Aorta (tissue), 5 donors: ENCODE results near the gene TTLL11. TPM values are rescaled to one million over a fixed set of nuclear protein-coding genes. Genes with fewer than 3 reads are reported as not detected.

ENCODE experiments used
- ATAC-seq: fragments of 200-7000 bp; cut with Tn5 transposase; one replicate; pipeline ENCODE4 v1.9.1; 2022; ENCODE audit warnings: moderate library complexity; ENCODE audit not compliant: low FRiP score
- DNase-seq, 2 donors: peaks; one replicate each; pipeline ENCODE4 v3.0.0-alpha.2; 2020
- H3K27ac ChIP-seq, 2 donors: one replicate each; pipeline ENCODE4 v1.5.1; 2013; ENCODE audit warnings: low read length in 2 of 2, mild to moderate bottlenecking in 2 of 2, moderate library complexity in 2 of 2, control low read depth in 1 of 2, inconsistent platforms in 1 of 2, low read depth in 1 of 2
- H3K27me3 ChIP-seq, 2 donors: one replicate each; pipeline ENCODE4 v1.6.1; 2013; ENCODE audit warnings: control low read depth in 1 of 2, low read length in 1 of 2, mild to moderate bottlenecking in 1 of 2, moderate library complexity in 1 of 2; ENCODE audit not compliant: insufficient read depth in 2 of 2, control insufficient read depth in 1 of 2
- H3K36me3 ChIP-seq, 2 donors: one replicate each; pipeline ENCODE4 v1.6.1; 2013; ENCODE audit warnings: control low read depth in 1 of 2, low read length in 1 of 2, mild to moderate bottlenecking in 1 of 2; ENCODE audit not compliant: insufficient read depth in 2 of 2, control insufficient read depth in 1 of 2
- H3K4me1 ChIP-seq, 2 donors: one replicate each; pipeline ENCODE4 v1.6.1; 2013; ENCODE audit warnings: low read length in 2 of 2, control low read depth in 1 of 2, mild to moderate bottlenecking in 1 of 2, moderate library complexity in 1 of 2; ENCODE audit not compliant: insufficient read depth in 2 of 2, control insufficient read depth in 1 of 2
- H3K4me3 ChIP-seq, 2 donors: one replicate each; pipeline ENCODE4 v1.5.1; 2013; ENCODE audit warnings: low read length in 2 of 2, control low read depth in 1 of 2, mild to moderate bottlenecking in 1 of 2
- H3K9me3 ChIP-seq: one replicate; pipeline ENCODE4 v1.6.1; 2013; ENCODE audit warnings: mild to moderate bottlenecking, low read length; ENCODE audit not compliant: control insufficient read depth
- WGBS, 2 donors: extraction: QIAGEN DNeasy Blood & Tissue Kit; methylation state at CpG; one replicate each; pipeline ENCODE4 v1.1.7; 2013; 5-methylcytosine and 5-hydroxymethylcytosine counted together
- intact Hi-C, 2 donors: fragments of 100-400 bp; cut with DNase I; formaldehyde crosslinking; loops; one replicate each; pipeline versions ENCODE4 v1.14.2 to v1.15.0; 2022
- polyA plus RNA-seq, 2 donors: library from polyadenylated mRNA; stranded (reverse); fragments of 200-250 nt; gene quantifications; one replicate each; pipeline ENCODE4 v1.2.3, GENCODE V29; 2013
- total RNA-seq, 2 donors: library from RNA; stranded (reverse); fragmentation: NEBNext Ultra II Directional; extraction: Animal tissue kit (Norgen Biotek cat#: 25700); gene quantifications; one replicate each; pipeline ENCODE4 v1.2.1, GENCODE V29; 2021
- donor health status: healthy with polysubstance abuse.
- donor health status: Bipolar disorder and iron deficiency.
- donor health status: DM: no; HTN: no; CAD: no.
- donor health status: DM: no; HTN: no; CAD: no.
- donor health status: DM: yes; HTN: yes; CAD: no.

TTLL11 gene
- total and polyA plus RNA-seq, 4 donors: 7.7 to 31.4 (median 18.3) TPM

DNA sequence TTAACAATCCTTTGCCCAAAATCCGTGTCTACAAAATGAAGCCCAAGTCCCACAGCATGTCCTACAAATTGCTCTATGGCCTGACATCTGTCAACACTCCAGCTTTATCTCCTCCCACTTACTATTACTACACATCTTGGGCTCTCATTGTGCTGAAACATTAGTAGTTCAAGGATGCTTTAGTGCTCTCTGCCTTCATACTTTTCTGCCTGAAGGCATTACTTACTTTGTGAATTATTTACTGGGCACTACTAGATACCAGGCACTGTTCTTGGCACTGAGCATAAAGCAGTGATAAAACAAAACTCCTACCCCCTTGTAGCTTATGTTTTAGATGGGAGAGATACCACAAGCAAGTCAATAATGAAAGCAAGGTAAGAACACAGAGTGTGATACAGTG lies 113.4 kb downstream of the TTLL11 start:
- Histone ChIP-seq H3K27ac (no peak overlapping the region), H3K4me1 (peaks cover 1 to 12% of the 10 kb centered on the region in 2 donors), H3K4me3 (no peak overlapping the region), H3K9me3 (no peaks in the 10 kb centered on the region), H3K36me3 (no peaks in the 10 kb centered on the region), H3K27me3 (no peaks in the 10 kb centered on the region)
- DNase-seq (no peak), ATAC-seq (no peak)
- intact Hi-C loops: loop anchor here in 1 of 2 donors (10.0 kb wide), 1 partner anchor 235 kb away; no protein-coding TSS in a partner anchor
- 55 to 72% methylated on average over 1 of the region's 1 CpG for WGBS, 2 donors

DNA sequence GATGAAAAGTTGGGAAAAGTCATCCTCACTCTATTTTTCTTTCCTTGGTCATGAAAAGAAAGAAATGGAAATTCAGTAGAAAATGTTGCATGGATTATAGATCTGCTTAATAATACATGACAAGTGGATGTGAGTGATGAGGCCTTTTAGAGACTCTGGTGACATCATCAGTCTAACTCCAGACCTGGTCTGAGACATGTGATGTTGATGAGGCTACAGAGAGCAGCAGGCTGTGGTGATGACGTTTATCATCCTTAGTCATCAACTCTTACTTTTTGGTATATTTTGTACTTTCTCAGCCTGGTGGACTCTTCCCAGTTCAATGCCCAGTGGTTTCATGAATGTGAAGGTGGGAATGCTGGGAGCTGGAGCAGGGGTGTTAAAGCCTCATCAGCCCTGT lies 116.4 kb downstream of the TTLL11 start:
- Histone ChIP-seq H3K4me1 (peaks cover 0 to 1% of the 10 kb centered on the region in 2 donors), H3K4me3 (no peak overlapping the region), H3K27ac (no peak overlapping the region), H3K36me3 (no peaks in the 10 kb centered on the region), H3K9me3 (no peaks in the 10 kb centered on the region), H3K27me3 (no peaks in the 10 kb centered on the region)
- DNase-seq (no peak), ATAC-seq (no peak)
- WGBS, 2 donors: 61 to 62% methylated on average over 1 of the region's 1 CpG
- intact Hi-C loops: no loop called here

DNA sequence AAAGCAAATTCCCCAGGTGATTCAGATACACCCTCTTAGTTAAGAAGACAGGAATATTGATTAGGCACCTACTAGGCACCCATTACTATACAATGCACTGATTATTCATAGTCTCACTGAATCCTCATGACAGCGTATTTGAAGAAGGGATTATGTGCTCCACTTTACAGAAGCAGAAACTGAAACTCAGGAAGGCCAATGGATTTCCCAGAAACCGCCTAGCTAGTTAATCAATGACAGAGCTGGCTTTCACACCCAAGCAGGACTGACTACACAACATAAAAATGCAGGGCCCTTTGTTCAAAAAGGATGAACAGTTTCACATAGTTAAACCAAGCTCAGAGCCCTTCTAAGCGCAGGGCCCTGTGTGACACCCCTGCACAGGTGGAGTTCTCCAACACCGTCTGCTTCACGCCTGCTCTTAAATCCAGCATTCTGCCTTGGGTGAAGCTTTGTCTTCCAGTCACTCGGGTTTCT lies 117.3 kb downstream of the TTLL11 start:
- Histone ChIP-seq H3K36me3 (no peaks in the 10 kb centered on the region), H3K9me3 (no peaks in the 10 kb centered on the region), H3K27me3 (no peaks in the 10 kb centered on the region), H3K4me3 (no peak overlapping the region), H3K27ac (no peak overlapping the region), H3K4me1 (peaks cover 0 to 1% of the 10 kb centered on the region in 2 donors)
- ATAC-seq (no peak), DNase-seq (no peak)
- 95% methylated on average over 6 of the region's 6 CpGs for WGBS, 2 donors
- intact Hi-C loops: no loop called here

DNA sequence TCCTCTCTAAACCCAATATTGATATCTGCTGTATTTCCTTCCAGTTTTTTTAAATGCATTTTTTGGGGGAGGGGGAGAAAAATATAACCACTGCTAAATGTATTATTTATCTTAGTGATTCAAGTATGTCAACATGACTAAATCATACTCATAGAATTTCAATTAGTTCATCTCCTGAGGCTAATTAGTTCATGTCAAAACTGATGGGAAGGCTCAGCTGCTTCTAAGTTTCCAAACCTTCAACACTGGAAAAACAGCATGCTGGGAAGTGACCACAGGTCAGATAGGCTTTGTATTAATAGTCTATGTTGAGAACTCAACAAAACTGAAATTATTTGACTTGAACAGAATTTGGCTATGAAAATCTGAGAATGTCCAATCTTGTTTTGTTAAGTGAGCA lies 118.7 kb downstream of the TTLL11 start:
- Histone ChIP-seq H3K9me3 (no peaks in the 10 kb centered on the region), H3K4me1 (no peaks in the 10 kb centered on the region), H3K36me3 (no peaks in the 10 kb centered on the region), H3K4me3 (no peak overlapping the region), H3K27ac (no peak overlapping the region), H3K27me3 (no peaks in the 10 kb centered on the region)
- intact Hi-C loops: no loop called here
- ATAC-seq (no peak), DNase-seq (no peak)

DNA sequence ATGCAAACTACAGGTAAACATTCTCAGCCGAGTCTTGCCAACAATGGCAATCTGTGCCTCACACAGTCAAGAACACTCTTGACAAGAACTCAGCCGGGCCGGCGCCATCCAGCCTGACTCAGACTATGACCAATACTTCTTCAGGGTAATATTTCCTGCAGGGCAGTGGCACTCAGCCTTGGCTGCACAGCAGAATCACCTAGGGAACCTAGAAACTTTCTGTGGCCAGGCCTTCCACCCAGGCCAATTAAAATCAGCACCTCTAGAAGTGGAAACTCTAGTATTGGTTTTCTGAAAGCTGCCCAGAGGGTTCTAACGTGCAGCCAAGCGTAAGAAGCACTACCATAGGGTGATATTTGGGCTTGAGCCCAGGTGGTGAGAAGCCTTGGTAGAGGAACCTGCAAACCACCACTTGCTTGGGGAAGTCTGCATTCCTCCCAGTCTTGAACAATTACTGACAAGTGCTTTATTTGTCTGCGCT lies 120.6 kb downstream of the TTLL11 start:
- Histone ChIP-seq H3K27me3 (no peaks in the 10 kb centered on the region), H3K4me1 (no peaks in the 10 kb centered on the region), H3K27ac (peak overlapping the region in 1 of 2 donors; percentile 57), H3K9me3 (no peaks in the 10 kb centered on the region), H3K36me3 (no peaks in the 10 kb centered on the region), H3K4me3 (no peak overlapping the region)
- WGBS, 2 donors: 41 to 46% methylated on average over 7 of the region's 7 CpGs
- intact Hi-C loops: no loop called here
- ATAC-seq (no peak), DNase-seq (peak; percentile 64 to 81)

DNA sequence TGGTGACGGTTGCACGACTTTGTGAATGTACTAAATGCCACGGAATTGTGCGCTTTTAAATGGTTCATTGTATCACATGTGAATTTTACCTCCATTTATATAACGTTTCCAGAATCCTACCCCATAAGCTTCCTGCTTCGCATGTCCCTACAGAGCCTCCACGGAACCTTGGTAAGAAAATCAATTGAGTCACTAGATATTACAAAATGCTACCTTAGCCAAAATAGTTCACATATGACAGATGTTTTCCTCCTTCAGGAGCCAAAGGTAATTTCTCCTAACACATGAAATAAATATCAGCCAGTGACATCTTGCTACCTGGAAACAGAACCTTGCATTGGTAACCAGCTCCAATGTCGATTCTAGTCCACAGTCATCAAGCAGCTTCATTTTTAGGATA lies 125.1 kb downstream of the TTLL11 start:
- H3K27ac ChIP-seq: no peak overlapping the region
- H3K36me3 ChIP-seq: no peaks in the 10 kb centered on the region
- ATAC-seq: no peak
- H3K27me3 ChIP-seq: no peaks in the 10 kb centered on the region
- intact Hi-C loops: no loop called here
- H3K4me1 ChIP-seq: peaks cover 0 to 2% of the 10 kb centered on the region in 2 donors
- no peaks in the 10 kb centered on the region for H3K9me3 ChIP-seq
- WGBS, 2 donors: 96 to 97% methylated on average over 8 of the region's 8 CpGs
- no peak for DNase-seq
- no peak overlapping the region for H3K4me3 ChIP-seq

DNA sequence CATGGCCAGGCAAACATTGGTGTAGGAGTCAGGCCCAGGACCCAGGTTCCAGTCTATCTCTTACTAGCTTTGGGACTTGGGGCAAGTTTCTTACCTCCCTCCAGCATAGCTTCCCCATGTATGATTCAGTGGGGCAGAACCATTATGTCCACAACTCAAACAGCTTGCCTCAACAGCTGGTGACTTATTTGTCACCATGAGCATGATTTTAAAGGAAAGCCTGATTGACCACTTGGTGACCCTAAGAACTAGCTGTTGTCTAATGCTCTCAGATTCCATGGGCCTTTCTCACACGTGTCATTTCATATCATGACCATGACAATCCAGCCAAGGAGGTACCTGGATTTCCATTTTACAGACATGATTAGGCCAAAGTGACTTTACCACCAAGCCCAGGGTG lies 126.4 kb downstream of the TTLL11 start:
- no peak for ATAC-seq
- DNase-seq: no peak
- intact Hi-C loops: no loop called here
- Histone ChIP-seq H3K4me1 (peaks cover 0 to 2% of the 10 kb centered on the region in 2 donors), H3K27me3 (no peaks in the 10 kb centered on the region), H3K4me3 (no peak overlapping the region), H3K36me3 (no peaks in the 10 kb centered on the region), H3K27ac (no peak overlapping the region), H3K9me3 (no peaks in the 10 kb centered on the region)
- 83 to 92% methylated on average over 1 of the region's 1 CpG for WGBS, 2 donors

DNA sequence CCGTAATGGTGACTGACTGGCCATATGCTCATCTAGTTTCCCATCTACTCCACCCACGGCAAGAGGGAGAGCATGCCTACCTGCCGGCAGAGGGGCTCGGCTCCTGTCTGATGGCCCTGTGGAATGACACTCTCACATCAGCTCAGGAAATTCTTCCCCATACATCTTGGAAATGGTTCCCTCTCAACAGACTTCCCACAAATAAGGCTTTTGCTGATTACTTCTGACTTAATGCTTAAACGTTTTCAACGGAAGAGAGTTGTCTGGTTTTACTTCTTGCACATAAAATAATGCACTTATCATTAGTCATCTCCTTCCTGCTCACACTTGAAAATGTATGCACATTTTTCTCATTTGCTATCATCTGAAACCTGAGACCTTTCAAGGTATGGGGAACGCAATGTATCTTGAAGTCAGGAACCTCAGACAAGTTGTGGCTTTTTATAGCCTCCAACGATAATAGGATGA lies 129.5 kb downstream of the TTLL11 start:
- 83 to 84% methylated on average over 8 of the region's 8 CpGs for WGBS, 2 donors
- H3K9me3 ChIP-seq: no peaks in the 10 kb centered on the region
- H3K4me3 ChIP-seq: no peak overlapping the region
- H3K27ac ChIP-seq: no peak overlapping the region
- no peaks in the 10 kb centered on the region for H3K27me3 ChIP-seq
- DNase-seq (no peak), ATAC-seq (no peak)
- H3K4me1 ChIP-seq: peaks cover 0 to 2% of the 10 kb centered on the region in 2 donors
- H3K36me3 ChIP-seq: no peaks in the 10 kb centered on the region
- intact Hi-C loops: no loop called here

DNA sequence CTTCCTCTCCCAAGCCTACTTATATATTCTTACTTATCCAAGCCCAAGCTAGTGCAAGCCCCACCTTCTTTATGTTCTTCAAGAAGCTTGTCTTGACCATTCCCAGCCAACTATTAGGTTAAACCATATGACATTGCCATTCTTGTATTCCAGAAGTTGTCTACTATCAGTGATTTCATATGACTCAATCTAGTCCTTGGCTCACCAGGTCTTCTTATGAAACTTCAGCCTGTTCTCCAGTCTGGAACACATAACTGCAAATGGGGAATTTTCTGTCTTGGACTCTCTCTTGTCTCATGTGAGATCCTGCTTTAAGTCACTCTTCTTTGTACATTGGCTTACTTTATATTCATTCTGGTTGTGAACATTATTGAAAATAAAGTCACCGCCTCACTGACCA lies 130.7 kb downstream of the TTLL11 start:
- H3K27me3 ChIP-seq: no peaks in the 10 kb centered on the region
- H3K36me3 ChIP-seq: no peaks in the 10 kb centered on the region
- no peak for ATAC-seq
- H3K4me1 ChIP-seq: peaks cover 0 to 2% of the 10 kb centered on the region in 2 donors
- WGBS, 2 donors: 97 to 100% methylated on average over 1 of the region's 1 CpG
- intact Hi-C loops: no loop called here
- H3K4me3 ChIP-seq: no peak overlapping the region
- no peaks in the 10 kb centered on the region for H3K9me3 ChIP-seq
- no peak for DNase-seq
- no peak overlapping the region for H3K27ac ChIP-seq
